Adipocyte (in vitro differentiated cells): ENCODE measurements around the gene MOK.

Experiments used
- DNase-seq: peaks from one replicate; pipeline ENCODE4 v3.0.0-alpha.2; 2015; ENCODE audit warnings: low read depth
- H3K27me3 ChIP-seq: replicated peaks from 2 replicates; pipeline ENCODE4 v1.7.0; 2013; ENCODE audit warnings: mild to moderate bottlenecking, low read length, moderate library complexity; ENCODE audit not compliant: control insufficient read depth, insufficient read depth
- H3K36me3 ChIP-seq: 2 replicates; pipeline ENCODE4 v1.7.0; 2013; ENCODE audit warnings: low read length, mild to moderate bottlenecking, moderate library complexity; ENCODE audit not compliant: control insufficient read depth, insufficient read depth, severe bottlenecking
- H3K4me1 ChIP-seq: 2 replicates; pipeline ENCODE4 v1.7.0; 2013; ENCODE audit warnings: mild to moderate bottlenecking, low read length, moderate library complexity; ENCODE audit not compliant: control insufficient read depth, insufficient read depth
- H3K4me3 ChIP-seq: 2 replicates; pipeline ENCODE4 v1.7.0; 2013; ENCODE audit warnings: mild to moderate bottlenecking, low read length, moderate library complexity
- H3K9ac ChIP-seq: 2 replicates; pipeline ENCODE4 v1.7.0; 2013; ENCODE audit warnings: mild to moderate bottlenecking, low read length, moderate library complexity
- H3K9me3 ChIP-seq: 2 replicates; pipeline ENCODE4 v1.7.0; 2013; ENCODE audit warnings: mild to moderate bottlenecking, low read length, moderate library complexity; ENCODE audit not compliant: control insufficient read depth

The MOK gene

GRCh38 chr14:102239231-102239630 lies 65.7 kb downstream of the MOK start:
- Histone ChIP-seq H3K9me3 (no peaks in the 10 kb centered on the region), H3K27me3 (no peaks in the 10 kb centered on the region), H3K4me3 (no peak overlapping the region), H3K9ac (no peak overlapping the region), H3K4me1 (peaks cover 11% of the 10 kb centered on the region), H3K36me3 (no peaks in the 10 kb centered on the region)
- no peak for DNase-seq

- H3K9ac ChIP-seq, result no peak overlapping the region
These were observed 66.2 kb downstream of the MOK start for GRCh38 chr14:102238766-102239165.

GRCh38 chr14:102238131-102238530 lies 66.8 kb downstream of the MOK start:
- H3K4me1 ChIP-seq, result peaks cover 11% of the 10 kb centered on the region
- no peaks in the 10 kb centered on the region for H3K36me3 ChIP-seq
- peak; percentile 7 for DNase-seq
- no peak overlapping the region for H3K4me3 ChIP-seq
- no peaks in the 10 kb centered on the region for H3K27me3 ChIP-seq
- no peaks in the 10 kb centered on the region for H3K9me3 ChIP-seq
- no peak overlapping the region for H3K9ac ChIP-seq

More at GRCh38 chr14:102238766-102239165, 66.2 kb downstream of the MOK start:
- Histone ChIP-seq H3K27me3 (no peaks in the 10 kb centered on the region), H3K4me3 (no peak overlapping the region), H3K36me3 (no peaks in the 10 kb centered on the region), H3K9me3 (no peaks in the 10 kb centered on the region), H3K4me1 (peaks cover 11% of the 10 kb centered on the region)
- no peak for DNase-seq

GRCh38 chr14:102236026-102236425 lies 68.9 kb downstream of the MOK start:
- H3K27me3 ChIP-seq, result no peaks in the 10 kb centered on the region
- peak overlapping the region; percentile 63 for H3K9ac ChIP-seq
- no peak overlapping the region for H3K4me3 ChIP-seq
- H3K4me1 ChIP-seq, result peaks cover 11% of the 10 kb centered on the region
- H3K36me3 ChIP-seq, result peaks cover 8% of the 10 kb centered on the region
- H3K9me3 ChIP-seq, result no peaks in the 10 kb centered on the region
- DNase-seq, result no peak

- peaks cover 10% of the 10 kb centered on the region for H3K36me3 ChIP-seq
- H3K4me3 ChIP-seq, result peak overlapping the region; percentile 73
- peak overlapping the region; percentile 63 for H3K9ac ChIP-seq
- no peaks in the 10 kb centered on the region for H3K9me3 ChIP-seq
- peak; percentile 91 for DNase-seq
- peaks cover 11% of the 10 kb centered on the region for H3K4me1 ChIP-seq
- H3K27me3 ChIP-seq, result no peaks in the 10 kb centered on the region
These were observed 69.6 kb downstream of the MOK start for GRCh38 chr14:102235275-102235897.

- H3K9ac ChIP-seq, result peak overlapping the region; percentile 63
- no peaks in the 10 kb centered on the region for H3K27me3 ChIP-seq
- H3K36me3 ChIP-seq, result peaks cover 10% of the 10 kb centered on the region
- no peaks in the 10 kb centered on the region for H3K9me3 ChIP-seq
- no peak for DNase-seq
- peak overlapping the region; percentile 73 for H3K4me3 ChIP-seq
- peaks cover 11% of the 10 kb centered on the region for H3K4me1 ChIP-seq
These were observed 70.4 kb downstream of the MOK start for GRCh38 chr14:102234331-102235264.

GRCh38 chr14:102233081-102233480 lies 71.9 kb downstream of the MOK start:
- DNase-seq, result no peak
- Histone ChIP-seq H3K36me3 (peaks cover 10% of the 10 kb centered on the region), H3K27me3 (no peaks in the 10 kb centered on the region), H3K9me3 (no peaks in the 10 kb centered on the region), H3K4me3 (no peak overlapping the region), H3K4me1 (peaks cover 11% of the 10 kb centered on the region), H3K9ac (no peak overlapping the region)

GRCh38 chr14:102232348-102232625 lies 72.7 kb downstream of the MOK start:
- Histone ChIP-seq H3K9me3 (no peaks in the 10 kb centered on the region), H3K9ac (no peak overlapping the region), H3K4me3 (no peak overlapping the region), H3K4me1 (peaks cover 11% of the 10 kb centered on the region), H3K36me3 (peaks cover 10% of the 10 kb centered on the region), H3K27me3 (no peaks in the 10 kb centered on the region)
- no peak for DNase-seq

GRCh38 chr14:102231476-102232347 lies 73.3 kb downstream of the MOK start:
- DNase-seq, result no peak
- no peak overlapping the region for H3K9ac ChIP-seq
- no peaks in the 10 kb centered on the region for H3K9me3 ChIP-seq
- H3K36me3 ChIP-seq, result peaks cover 10% of the 10 kb centered on the region
- H3K4me3 ChIP-seq, result no peak overlapping the region
- H3K4me1 ChIP-seq, result peaks cover 11% of the 10 kb centered on the region
- H3K27me3 ChIP-seq, result no peaks in the 10 kb centered on the region

- Histone ChIP-seq H3K4me1 (peaks cover 9% of the 10 kb centered on the region), H3K9ac (no peak overlapping the region), H3K4me3 (no peak overlapping the region), H3K9me3 (no peaks in the 10 kb centered on the region), H3K36me3 (peaks cover 10% of the 10 kb centered on the region), H3K27me3 (no peaks in the 10 kb centered on the region)
- no peak for DNase-seq
These were observed 74.3 kb downstream of the MOK start for GRCh38 chr14:102230481-102231210.
